ENCODE measurements around the gene TNFRSF1A. TPM values are rescaled to one million over a fixed set of nuclear protein-coding genes. Genes with fewer than 3 reads are reported as not detected.
"Not testable (repeated sequence)": the region's sequence is repeated elsewhere in the genome, so short reads cannot be mapped to it uniquely, and the experiment has no call there.

The TNFRSF1A gene
- total RNA-seq, 1 donor from 2014 or later, result 60.0 TPM

- intact Hi-C loops (cut with DNase I), result no loop called here
- no peak for DNase-seq (ENCODE audit: low spot score)
Measured at GRCh38 chr12:6340745-6341416, 995 bp downstream of the TNFRSF1A start.

DNA sequence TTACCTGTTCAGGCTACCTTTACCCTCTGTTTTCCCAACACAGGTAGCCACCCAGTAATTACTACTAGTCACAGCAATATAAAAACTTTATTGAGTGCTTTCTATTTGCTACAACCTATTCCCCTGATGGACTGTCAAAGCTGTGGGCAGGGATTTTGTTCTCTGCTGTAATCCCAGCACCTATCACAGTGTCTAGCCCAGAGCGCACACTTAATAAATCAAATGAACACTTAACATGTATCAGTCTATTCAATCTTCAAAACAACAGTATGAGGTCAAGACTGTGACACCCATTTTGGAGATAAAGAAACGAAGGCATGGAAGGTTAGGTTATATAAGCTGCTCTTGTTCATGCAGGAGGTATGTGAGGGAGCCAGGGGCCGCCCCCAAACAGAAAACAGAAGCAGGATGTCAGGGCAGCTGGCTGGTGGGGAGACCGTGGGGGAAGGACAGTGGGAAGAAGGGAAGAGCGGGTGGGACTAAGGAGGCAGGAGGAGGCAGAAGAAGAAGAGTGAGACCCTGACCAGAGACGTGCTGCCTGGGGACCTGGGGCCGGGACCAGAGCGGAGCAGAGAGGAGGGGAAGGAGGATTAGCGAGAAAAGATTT is 1.7 kb downstream of the TNFRSF1A start:
- intact Hi-C loops (cut with DNase I), result no loop called here

DNA sequence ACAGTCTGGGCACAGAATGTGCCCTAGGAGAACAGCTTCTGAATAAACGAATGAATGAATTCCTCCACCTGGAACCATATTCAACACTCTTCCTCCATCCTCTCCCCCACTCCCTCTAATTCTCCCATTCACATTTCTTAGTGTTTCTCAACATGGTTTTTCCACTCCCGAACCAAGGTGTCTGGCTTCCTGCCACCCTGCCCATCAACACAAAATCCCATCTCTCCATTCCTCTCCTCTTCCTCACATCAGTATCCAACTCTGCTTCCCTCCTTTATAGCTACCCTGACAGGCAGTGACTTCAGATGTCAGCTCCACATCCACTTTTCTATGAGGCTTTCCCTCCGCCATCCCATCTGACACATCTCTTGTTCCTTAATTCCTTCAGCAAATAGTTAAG is 2.9 kb downstream of the TNFRSF1A start:
- intact Hi-C loops (cut with DNase I), result loop anchor here (1.0 to 5.0 kb wide), 4 partner anchors 45 to 213 kb away; partner anchors contain the start of genes GAPDH, LTBR and TAPBPL

More for the DNA sequence above, 1.7 kb downstream of the TNFRSF1A start:
- no peak for DNase-seq (ENCODE audit: low spot score)

DNA sequence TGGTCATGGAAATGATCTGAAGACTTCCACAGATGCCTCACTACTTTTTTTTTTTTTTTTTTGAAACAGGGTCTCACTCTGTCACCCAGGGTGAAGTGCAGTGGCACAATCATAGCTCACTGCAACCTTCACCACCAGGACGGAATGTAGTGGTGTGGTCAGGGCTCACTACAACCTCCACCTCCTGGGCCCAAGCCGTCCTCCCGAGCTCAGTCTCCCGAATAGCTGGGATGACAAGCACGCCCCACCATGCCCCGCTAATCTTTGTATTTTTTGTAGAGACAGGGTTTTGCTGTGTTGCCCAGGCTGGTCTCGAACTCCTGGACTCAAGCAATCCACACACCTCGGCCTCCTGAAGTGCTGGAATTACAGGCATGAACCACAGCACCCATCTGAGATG is 3.3 kb downstream of the TNFRSF1A start:
- DNase-seq (ENCODE audit: low spot score), result not testable (repeated sequence)
- intact Hi-C loops (cut with DNase I), result loop anchor here (1.0 to 5.0 kb wide), 4 partner anchors 46 to 214 kb away; partner anchors contain the start of genes GAPDH, LTBR and TAPBPL

More for the DNA sequence above, 2.9 kb downstream of the TNFRSF1A start:
- DNase-seq (ENCODE audit: low spot score), result no peak

DNA sequence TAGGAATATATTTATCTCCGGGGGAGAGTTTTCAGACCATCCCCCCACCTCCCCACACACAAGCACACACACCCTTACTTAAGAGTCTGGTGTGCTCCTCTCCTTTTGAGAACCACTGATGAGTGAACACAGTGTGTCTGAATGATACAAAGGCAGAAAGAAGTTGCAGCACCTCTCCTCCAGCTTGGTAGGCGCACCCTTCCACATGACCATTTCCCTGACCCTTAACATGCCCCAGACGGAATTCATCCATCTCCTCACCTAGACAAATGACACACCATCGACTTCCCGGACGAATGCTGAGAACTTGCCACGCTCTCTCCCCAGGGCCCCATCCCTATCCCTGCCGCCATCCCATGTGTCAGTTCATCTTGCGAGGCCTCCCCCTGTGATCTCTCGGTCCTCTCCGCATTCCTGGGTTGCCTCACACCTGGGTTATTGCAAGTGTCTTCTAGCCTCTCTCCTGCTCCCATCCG is 3.9 kb downstream of the TNFRSF1A start:
- intact Hi-C loops (cut with DNase I), result loop anchor here (1.0 to 5.0 kb wide), 4 partner anchors 46 to 214 kb away; partner anchors contain the start of genes GAPDH, LTBR and TAPBPL
- DNase-seq (ENCODE audit: low spot score), result no peak

- intact Hi-C loops (cut with DNase I), result loop anchor here (5.0 kb wide), 3 partner anchors 115 to 215 kb away; partner anchors contain the start of genes GAPDH and TAPBPL
- no peak for DNase-seq (ENCODE audit: low spot score)
Measured at GRCh38 chr12:6336889-6337853, 4.7 kb downstream of the TNFRSF1A start.

GRCh38 chr12:6336079-6336888 is 5.6 kb downstream of the TNFRSF1A start:
- DNase-seq (ENCODE audit: low spot score), result peak; percentile 96
- intact Hi-C loops (cut with DNase I), result loop anchor here (5.0 kb wide), 3 partner anchors 116 to 216 kb away; partner anchors contain the start of genes GAPDH and TAPBPL

GRCh38 chr12:6335451-6336078 is 6.3 kb downstream of the TNFRSF1A start:
- DNase-seq (ENCODE audit: low spot score), result peak; percentile 94
- intact Hi-C loops (cut with DNase I), result loop anchor here (5.0 kb wide), 3 partner anchors 117 to 217 kb away; partner anchors contain the start of genes GAPDH and TAPBPL

DNA sequence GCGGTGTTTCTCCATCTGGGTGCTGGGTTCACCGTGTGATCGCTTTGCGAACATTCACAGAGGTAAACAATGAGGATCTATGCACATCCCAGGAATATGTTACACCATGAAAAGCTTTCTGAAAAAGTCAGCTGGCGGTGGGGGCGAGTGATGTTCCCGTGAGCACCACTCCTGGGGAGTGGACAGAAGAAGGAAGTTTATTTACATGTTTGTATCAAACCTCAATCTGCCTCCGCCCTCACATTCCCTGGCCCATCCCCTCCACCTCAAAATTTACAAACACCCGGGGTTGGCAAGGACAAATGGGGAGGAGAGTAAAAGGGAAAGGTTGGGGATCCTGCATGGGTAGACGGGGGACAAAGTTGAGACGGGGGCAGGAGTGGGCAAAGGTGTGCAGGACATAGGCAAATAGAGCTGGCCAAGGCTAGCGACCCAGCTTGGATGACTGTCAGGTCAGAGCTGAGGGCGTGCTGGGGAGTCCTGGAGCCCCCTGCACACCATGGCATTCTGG is 6.9 kb downstream of the TNFRSF1A start:
- DNase-seq (ENCODE audit: low spot score), result no peak
- intact Hi-C loops (cut with DNase I), result loop anchor here (5.0 kb wide), 3 partner anchors 117 to 217 kb away; partner anchors contain the start of genes GAPDH and TAPBPL

GRCh38 chr12:6334359-6334758 is 7.5 kb downstream of the TNFRSF1A start:
- intact Hi-C loops (cut with DNase I), result no loop called here
- DNase-seq (ENCODE audit: low spot score), result no peak

GRCh38 chr12:6333566-6333965 is 8.3 kb downstream of the TNFRSF1A start:
- intact Hi-C loops (cut with DNase I), result no loop called here
- DNase-seq (ENCODE audit: low spot score), result no peak

DNA sequence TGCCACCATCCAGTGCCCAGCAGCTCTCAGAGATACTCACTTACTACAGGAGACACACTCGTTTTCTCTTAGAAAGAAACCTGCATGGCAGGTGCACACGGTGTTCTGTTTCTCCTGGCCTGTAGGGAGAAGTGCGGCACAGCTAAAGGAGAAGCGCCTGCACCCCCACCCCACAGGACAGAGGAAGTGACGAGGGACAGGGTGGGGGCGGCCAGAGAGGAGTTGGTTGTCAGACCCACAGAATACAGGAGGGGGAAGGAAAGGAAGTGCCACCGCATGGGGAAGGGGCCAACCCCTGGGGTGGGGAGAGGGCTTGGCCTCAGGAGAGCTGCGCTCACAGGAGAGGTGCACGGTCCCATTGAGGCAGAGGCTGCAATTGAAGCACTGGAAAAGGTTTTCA is 8.8 kb downstream of the TNFRSF1A start:
- no peak for DNase-seq (ENCODE audit: low spot score)
- intact Hi-C loops (cut with DNase I), result no loop called here

DNA sequence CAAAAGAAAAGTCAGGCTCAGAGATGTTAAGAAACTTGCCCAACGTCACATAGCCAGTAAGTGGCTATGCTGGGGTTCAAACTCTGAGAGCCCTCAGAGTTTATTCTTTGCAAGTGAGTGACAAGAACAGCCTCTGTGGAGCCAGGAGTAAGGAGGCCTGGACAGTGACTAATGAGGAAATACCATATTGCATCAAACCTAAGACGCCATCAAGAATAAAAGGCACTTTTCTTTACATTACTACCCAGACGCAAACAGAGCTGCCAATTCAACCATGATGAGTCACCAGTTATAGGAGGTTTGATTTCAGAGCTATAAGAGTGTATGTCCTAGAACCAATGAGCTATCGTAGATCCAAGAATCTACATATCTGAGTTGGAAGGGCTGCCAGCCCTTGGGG is 9.4 kb downstream of the TNFRSF1A start:
- intact Hi-C loops (cut with DNase I), result no loop called here
- DNase-seq (ENCODE audit: low spot score), result no peak

DNA sequence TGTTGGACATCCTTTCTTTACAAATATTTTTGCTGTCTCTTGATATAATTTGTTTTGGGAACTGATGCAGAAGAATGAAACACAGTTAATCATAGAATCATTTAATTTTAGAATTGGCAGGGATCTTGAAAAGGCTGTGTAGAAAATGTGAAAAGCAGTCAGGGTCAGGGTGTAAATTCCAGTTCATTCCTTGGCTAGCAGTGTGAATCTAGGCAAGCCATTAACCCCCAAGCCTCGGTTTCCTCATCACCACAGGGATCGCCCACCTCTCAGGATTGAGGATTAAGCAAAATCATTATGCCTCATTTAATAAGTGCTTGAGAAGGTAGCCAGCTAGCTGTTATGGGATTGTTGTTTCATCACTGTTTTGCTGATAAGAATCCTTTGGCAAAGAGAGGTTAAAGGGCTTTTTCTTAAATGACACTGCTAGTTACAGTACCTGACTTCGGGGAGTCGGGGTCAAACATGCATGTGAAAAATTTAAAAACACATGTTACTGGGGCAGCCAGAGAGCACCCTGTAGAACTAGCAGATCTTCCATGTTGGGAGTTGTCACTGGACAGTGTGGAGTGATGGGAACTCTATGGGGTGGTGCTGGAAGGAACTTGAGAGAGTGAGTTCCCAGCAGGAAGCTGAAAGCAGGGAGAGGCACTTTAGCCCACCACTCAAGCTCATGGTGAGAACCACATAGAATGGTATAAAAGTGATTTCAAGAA is 10.7 kb downstream of the TNFRSF1A start:
- no peak for DNase-seq (ENCODE audit: low spot score)
- intact Hi-C loops (cut with DNase I), result no loop called here

GRCh38 chr12:6330192-6330591 is 11.7 kb downstream of the TNFRSF1A start:
- intact Hi-C loops (cut with DNase I), result no loop called here
- DNase-seq (ENCODE audit: low spot score), result no peak

DNA sequence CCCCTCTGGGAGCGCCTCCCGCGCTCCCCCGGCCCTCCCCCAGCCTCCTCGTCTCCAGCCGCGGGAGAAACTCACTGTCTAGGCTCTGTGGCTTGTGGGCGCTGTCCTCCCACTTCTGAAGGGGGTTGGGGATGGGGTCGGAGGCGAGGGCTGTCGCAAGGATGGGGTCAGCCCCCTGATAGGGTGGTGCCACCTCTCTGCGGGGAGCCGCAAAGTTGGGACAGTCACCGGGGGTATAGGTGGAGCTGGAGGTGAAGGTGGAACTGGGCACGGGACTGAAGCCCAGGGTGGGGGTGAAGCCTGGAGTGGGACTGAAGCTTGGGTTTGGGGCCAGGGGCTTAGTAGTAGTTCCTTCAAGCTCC is 12.2 kb downstream of the TNFRSF1A start:
- intact Hi-C loops (cut with DNase I), result no loop called here

GRCh38 chr12:6328945-6329702 is 12.8 kb downstream of the TNFRSF1A start:
- intact Hi-C loops (cut with DNase I), result no loop called here
- peak; percentile 76 for DNase-seq (ENCODE audit: low spot score)

More for the DNA sequence above, 12.2 kb downstream of the TNFRSF1A start:
- DNase-seq (ENCODE audit: low spot score), result no peak

All from cardiac septum (tissue), 1 donor.